Caco-2 (cell line): ENCODE data around the gene SPOCK1. TPM values are rescaled to one million over a fixed set of nuclear protein-coding genes. Genes with fewer than 3 reads are reported as not detected.

Source experiments
- BruUV-seq: library from RNA; stranded (reverse); fragments of 400-500 nt; replicated peaks from 2 replicates; lab custom pipeline; 2021; lab: Mats Ljungman, UMichigan
- CTCF ChIA-PET: fragments of 300-600 bp; sonication (Branson Sonifier 250); formaldehyde crosslinking; loops from one replicate; lab custom pipeline; 2022; ENCODE audit warnings: antibody characterized with exemption; lab: Charles Lee
- POLR2A ChIA-PET: fragments of 300-600 bp; sonication (Branson Sonifier 250); formaldehyde crosslinking; loops from one replicate; lab custom pipeline; 2022; ENCODE audit warnings: antibody characterized with exemption; lab: Charles Lee
- DNase-seq, 2 experiments: peaks; one replicate each; pipeline versions ENCODE4 v3.0.0 to v3.0.0-alpha.2; 2020 to 2022
- H3K27me3 ChIP-seq: replicated peaks from 2 replicates; pipeline ENCODE4 v1.6.0; 2011; ENCODE audit warnings: low read length; ENCODE audit not compliant: control insufficient read depth, insufficient read depth
- H3K36me3 ChIP-seq: 2 replicates; pipeline ENCODE4 v1.5.1; 2011; ENCODE audit warnings: low read length; ENCODE audit not compliant: control insufficient read depth, insufficient read depth
- H3K4me1 ChIP-seq: fragments of 250-450 bp; sonication (Bioruptor Pico); 2 replicates; pipeline ENCODE4 v1.5.1; 2020; ENCODE audit warnings: mild to moderate bottlenecking
- H3K4me3 ChIP-seq: 2 replicates; pipeline ENCODE4 v1.5.1; 2011; ENCODE audit warnings: low read depth, mild to moderate bottlenecking, control low read depth, low read length
- H3K9me3 ChIP-seq: fragments of 250-450 bp; sonication (Bioruptor Pico); 2 replicates; pipeline ENCODE4 v1.5.1; 2020; ENCODE audit warnings: mild to moderate bottlenecking, moderate library complexity
- H3K27ac Mint-ChIP-seq: one replicate; pipeline ENCODE4 v1.8.0; 2022; ENCODE audit warnings: mixed read lengths; ENCODE audit not compliant: unreplicated experiment
- H3K27me3 Mint-ChIP-seq: one replicate; pipeline ENCODE4 v1.8.0; 2022; ENCODE audit warnings: mixed read lengths; ENCODE audit not compliant: insufficient read depth, unreplicated experiment
- H3K36me3 Mint-ChIP-seq: one replicate; pipeline ENCODE4 v1.8.0; 2022; ENCODE audit warnings: mild to moderate bottlenecking, mixed read lengths; ENCODE audit not compliant: insufficient read depth, unreplicated experiment
- H3K4me1 Mint-ChIP-seq: one replicate; pipeline ENCODE4 v1.8.0; 2022; ENCODE audit warnings: low read depth, mixed read lengths; ENCODE audit not compliant: unreplicated experiment
- H3K4me3 Mint-ChIP-seq: one replicate; pipeline ENCODE4 v1.8.0; 2022; ENCODE audit warnings: mild to moderate bottlenecking, moderate library complexity, mixed read lengths; ENCODE audit not compliant: unreplicated experiment
- H3K9me3 Mint-ChIP-seq: one replicate; pipeline ENCODE4 v1.8.0; 2022; ENCODE audit warnings: mixed read lengths; ENCODE audit not compliant: unreplicated experiment
- intact Hi-C: fragments of 100-400 bp; cut with micrococcal nuclease; formaldehyde crosslinking; loops from one replicate; pipeline ENCODE4 v1.10.0; 2022; ENCODE audit not compliant: unreplicated experiment
- total RNA-seq: library from RNA; stranded (reverse); gene quantifications from 2 replicates; pipeline ENCODE4 v1.2.3, GENCODE V29; 2022
- TF ChIP-seq, protein P1 (sequence below), 2 experiments: fragments of 200-600 bp in 1 of 2; IDR thresholded peaks; 1 replicate in 1 of 2; 2 replicates in 1 of 2; pipeline versions ENCODE4 v1.5.1 to v1.8.0; 2011 to 2022; ENCODE audit warnings: antibody characterized with exemption in 1 of 2, control low read depth in 1 of 2, inconsistent platforms in 1 of 2, low read depth in 1 of 2, low read length in 1 of 2, mild to moderate bottlenecking in 1 of 2, moderate library complexity in 1 of 2; ENCODE audit not compliant: insufficient read depth in 1 of 2, severe bottlenecking in 1 of 2, unreplicated experiment in 1 of 2

SPOCK1 gene
- total RNA-seq, 1 experiment from 2014 or later, result not detected

DNA sequence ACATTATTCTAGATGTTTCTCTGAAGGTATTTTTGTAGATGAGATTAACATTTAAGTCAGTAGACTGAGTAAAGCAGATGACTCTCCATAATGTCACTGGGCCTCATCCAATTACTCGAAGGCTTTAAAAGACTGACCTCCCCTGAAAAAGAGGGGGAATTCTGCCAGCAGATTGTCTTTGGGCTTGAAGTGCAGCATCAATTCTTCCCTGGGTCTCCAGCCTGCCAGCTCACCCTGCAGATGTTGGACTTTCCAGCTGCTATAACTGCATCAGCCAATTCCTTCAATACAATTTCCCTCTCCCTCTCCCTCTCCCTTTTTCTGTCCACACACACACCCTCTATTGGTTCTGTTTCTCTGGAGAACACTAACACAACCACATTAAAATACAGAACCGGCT lies 472.8 kb downstream of the SPOCK1 start:
- H3K27me3 ChIP-seq, result peaks cover 2% of the 10 kb centered on the region; the same call in 1 of the 2 replicates
- Mint-ChIP-seq H3K4me3 (no peak overlapping the region), H3K4me1 (no peaks in the 10 kb centered on the region), H3K36me3 (no peaks in the 10 kb centered on the region), H3K27ac (no peak overlapping the region), H3K9me3 (no peaks in the 10 kb centered on the region), H3K27me3 (peaks cover 11% of the 10 kb centered on the region)
- TF ChIP-seq, protein P1, sequence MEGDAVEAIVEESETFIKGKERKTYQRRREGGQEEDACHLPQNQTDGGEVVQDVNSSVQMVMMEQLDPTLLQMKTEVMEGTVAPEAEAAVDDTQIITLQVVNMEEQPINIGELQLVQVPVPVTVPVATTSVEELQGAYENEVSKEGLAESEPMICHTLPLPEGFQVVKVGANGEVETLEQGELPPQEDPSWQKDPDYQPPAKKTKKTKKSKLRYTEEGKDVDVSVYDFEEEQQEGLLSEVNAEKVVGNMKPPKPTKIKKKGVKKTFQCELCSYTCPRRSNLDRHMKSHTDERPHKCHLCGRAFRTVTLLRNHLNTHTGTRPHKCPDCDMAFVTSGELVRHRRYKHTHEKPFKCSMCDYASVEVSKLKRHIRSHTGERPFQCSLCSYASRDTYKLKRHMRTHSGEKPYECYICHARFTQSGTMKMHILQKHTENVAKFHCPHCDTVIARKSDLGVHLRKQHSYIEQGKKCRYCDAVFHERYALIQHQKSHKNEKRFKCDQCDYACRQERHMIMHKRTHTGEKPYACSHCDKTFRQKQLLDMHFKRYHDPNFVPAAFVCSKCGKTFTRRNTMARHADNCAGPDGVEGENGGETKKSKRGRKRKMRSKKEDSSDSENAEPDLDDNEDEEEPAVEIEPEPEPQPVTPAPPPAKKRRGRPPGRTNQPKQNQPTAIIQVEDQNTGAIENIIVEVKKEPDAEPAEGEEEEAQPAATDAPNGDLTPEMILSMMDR (IDR thresholded peaks at IDR 0.05; ENCODE audit: insufficient read depth in 1 of 2, low read depth in 1 of 2, low read length in 1 of 2, severe bottlenecking in 1 of 2, unreplicated experiment in 1 of 2), result no peak
- no peak overlapping the region for H3K4me3 ChIP-seq
- DNase-seq, result no peak
- no peaks in the 10 kb centered on the region for H3K4me1 ChIP-seq
- H3K9me3 ChIP-seq, result no peaks in the 10 kb centered on the region
- intact Hi-C loops, result no loop called here
- CTCF ChIA-PET, result no interaction called here
- no TSS peak for BruUV-seq
- POLR2A ChIA-PET, result no interaction called here
- no peaks in the 10 kb centered on the region for H3K36me3 ChIP-seq

DNA sequence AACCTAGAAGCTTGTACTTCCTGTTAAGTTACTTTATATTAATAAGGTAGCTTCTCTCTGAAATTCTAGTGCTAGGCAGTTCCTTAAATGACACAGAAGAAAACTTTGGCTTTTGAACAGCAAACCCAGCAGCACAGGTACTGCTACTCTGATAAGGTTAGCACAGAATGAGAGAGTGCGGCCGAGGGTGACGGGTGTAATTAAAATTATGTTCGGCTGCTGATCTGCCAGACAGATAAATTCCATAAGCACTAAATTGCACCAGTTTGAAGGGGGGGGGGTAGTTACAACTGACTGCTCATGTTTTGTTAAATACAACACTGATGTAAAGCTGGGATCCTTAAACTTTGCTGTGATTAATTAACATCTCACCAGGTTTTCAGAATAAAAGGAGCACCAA lies 475.1 kb downstream of the SPOCK1 start:
- no peak overlapping the region for H3K4me3 Mint-ChIP-seq
- Histone ChIP-seq H3K4me1 (no peaks in the 10 kb centered on the region), H3K4me3 (no peak overlapping the region), H3K27me3 (peaks cover 2% of the 10 kb centered on the region; the same call in 1 of the 2 replicates), H3K9me3 (no peaks in the 10 kb centered on the region), H3K36me3 (no peaks in the 10 kb centered on the region)
- TF ChIP-seq, protein P1 (IDR thresholded peaks at IDR 0.05; ENCODE audit: insufficient read depth in 1 of 2, low read depth in 1 of 2, low read length in 1 of 2, severe bottlenecking in 1 of 2, unreplicated experiment in 1 of 2), result no peak
- no peaks in the 10 kb centered on the region for H3K4me1 Mint-ChIP-seq
- POLR2A ChIA-PET, result no interaction called here
- peaks cover 17% of the 10 kb centered on the region for H3K27me3 Mint-ChIP-seq
- CTCF ChIA-PET, result no interaction called here
- intact Hi-C loops, result no loop called here
- H3K9me3 Mint-ChIP-seq, result no peaks in the 10 kb centered on the region
- DNase-seq, result no peak
- no peaks in the 10 kb centered on the region for H3K36me3 Mint-ChIP-seq
- BruUV-seq, result no TSS peak
- H3K27ac Mint-ChIP-seq, result no peak overlapping the region

DNA sequence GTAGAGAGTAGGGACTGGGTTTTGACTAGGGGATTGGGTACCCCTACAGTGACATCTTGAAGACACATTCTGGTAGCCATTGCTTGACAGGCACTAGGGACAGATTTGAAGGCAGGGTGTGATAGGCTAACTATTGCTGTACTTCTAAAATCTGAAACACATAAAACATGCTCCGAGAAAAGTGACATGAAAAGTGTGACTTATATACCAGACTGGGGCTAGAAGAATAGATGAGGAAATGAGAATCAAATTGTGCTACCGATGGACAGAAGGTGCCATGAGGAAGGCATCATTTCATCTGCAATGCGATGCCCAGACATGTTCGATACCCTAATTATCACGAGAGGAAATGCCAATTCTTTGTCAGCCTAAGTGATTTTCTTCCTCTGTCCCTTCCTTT lies 475.8 kb downstream of the SPOCK1 start:
- H3K4me3 ChIP-seq, result no peak overlapping the region
- Mint-ChIP-seq H3K27ac (no peak overlapping the region), H3K4me3 (no peak overlapping the region), H3K36me3 (no peaks in the 10 kb centered on the region), H3K9me3 (no peaks in the 10 kb centered on the region), H3K27me3 (peaks cover 17% of the 10 kb centered on the region), H3K4me1 (no peaks in the 10 kb centered on the region)
- H3K36me3 ChIP-seq, result no peaks in the 10 kb centered on the region
- peaks cover 2% of the 10 kb centered on the region; the same call in 1 of the 2 replicates for H3K27me3 ChIP-seq
- BruUV-seq, result no TSS peak
- ChIA-PET CTCF (no interaction called here), POLR2A (no interaction called here)
- no peaks in the 10 kb centered on the region for H3K9me3 ChIP-seq
- no peaks in the 10 kb centered on the region for H3K4me1 ChIP-seq
- DNase-seq, result no peak
- intact Hi-C loops, result no loop called here
- TF ChIP-seq, protein P1 (IDR thresholded peaks at IDR 0.05; ENCODE audit: insufficient read depth in 1 of 2, low read depth in 1 of 2, low read length in 1 of 2, severe bottlenecking in 1 of 2, unreplicated experiment in 1 of 2), result no peak
